Cardiac fibroblast (primary cell): Measurements from ENCODE around the gene RBBP8NL.
"Not testable (repeated sequence)": the region's sequence is repeated elsewhere in the genome, so short reads cannot be mapped to it uniquely, and the experiment has no call there.

Experiments used
- DNase-seq, 2 donors: peaks; one replicate each; pipeline versions ENCODE4 v3.0.0 to v3.0.0-alpha.2; 2010; ENCODE audit warnings: low read depth in 2 of 2
- H3K4me3 ChIP-seq, 2 donors: replicated peaks in 1 of 2; 1 replicate in 1 of 2; 2 replicates in 1 of 2; pipeline ENCODE4 v1.5.1; 2011; ENCODE audit warnings: low read depth in 2 of 2, low read length in 2 of 2, mild to moderate bottlenecking in 2 of 2, moderate library complexity in 1 of 2
- CTCF ChIP-seq: IDR thresholded peaks from one replicate; pipeline ENCODE4 v1.5.1; 2011; ENCODE audit warnings: low read depth, mild to moderate bottlenecking, low read length, inconsistent platforms

The RBBP8NL gene

DNA sequence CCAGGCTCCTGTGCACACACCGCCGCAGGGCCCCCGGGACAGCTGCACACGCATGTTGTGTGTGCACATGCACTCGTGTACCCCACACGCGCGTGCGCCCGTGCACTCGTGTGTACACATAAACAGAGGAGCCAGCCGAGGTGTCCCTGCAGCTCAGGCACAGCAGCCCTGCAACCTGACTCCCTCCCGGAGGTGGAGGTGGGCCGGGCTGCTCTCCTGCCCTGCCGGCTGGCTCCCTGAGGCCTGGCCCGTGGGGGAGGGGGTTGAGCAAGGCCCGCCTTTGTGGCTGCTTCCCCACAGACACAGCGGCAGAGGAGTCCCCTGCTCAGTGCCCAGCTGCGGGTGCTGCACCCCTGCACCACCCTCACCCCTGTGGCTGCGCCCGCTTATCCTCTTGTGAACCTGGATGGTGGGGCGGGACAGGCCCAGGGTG is 624 bp downstream of the RBBP8NL start:
- DNase-seq, result no peak
- H3K4me3 ChIP-seq, result no peak overlapping the region
- TF ChIP-seq CTCF, result no peak

DNA sequence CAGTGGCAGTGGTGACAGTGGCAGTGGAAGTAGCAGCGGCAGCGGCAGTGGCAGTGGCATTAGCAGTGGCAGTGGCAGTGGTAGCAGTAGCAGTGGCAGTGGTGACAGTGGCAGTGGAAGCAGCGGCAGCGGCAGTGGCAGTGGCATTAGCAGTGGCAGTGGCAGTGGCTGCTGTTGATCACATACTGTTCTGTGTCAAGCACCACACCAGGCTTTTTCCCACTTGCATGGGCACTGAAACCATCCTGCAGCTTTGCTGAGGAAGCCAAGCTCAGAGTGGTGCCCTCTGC is 1.3 kb downstream of the RBBP8NL start:
- not testable (repeated sequence) for DNase-seq, H3K4me3 ChIP-seq

DNA sequence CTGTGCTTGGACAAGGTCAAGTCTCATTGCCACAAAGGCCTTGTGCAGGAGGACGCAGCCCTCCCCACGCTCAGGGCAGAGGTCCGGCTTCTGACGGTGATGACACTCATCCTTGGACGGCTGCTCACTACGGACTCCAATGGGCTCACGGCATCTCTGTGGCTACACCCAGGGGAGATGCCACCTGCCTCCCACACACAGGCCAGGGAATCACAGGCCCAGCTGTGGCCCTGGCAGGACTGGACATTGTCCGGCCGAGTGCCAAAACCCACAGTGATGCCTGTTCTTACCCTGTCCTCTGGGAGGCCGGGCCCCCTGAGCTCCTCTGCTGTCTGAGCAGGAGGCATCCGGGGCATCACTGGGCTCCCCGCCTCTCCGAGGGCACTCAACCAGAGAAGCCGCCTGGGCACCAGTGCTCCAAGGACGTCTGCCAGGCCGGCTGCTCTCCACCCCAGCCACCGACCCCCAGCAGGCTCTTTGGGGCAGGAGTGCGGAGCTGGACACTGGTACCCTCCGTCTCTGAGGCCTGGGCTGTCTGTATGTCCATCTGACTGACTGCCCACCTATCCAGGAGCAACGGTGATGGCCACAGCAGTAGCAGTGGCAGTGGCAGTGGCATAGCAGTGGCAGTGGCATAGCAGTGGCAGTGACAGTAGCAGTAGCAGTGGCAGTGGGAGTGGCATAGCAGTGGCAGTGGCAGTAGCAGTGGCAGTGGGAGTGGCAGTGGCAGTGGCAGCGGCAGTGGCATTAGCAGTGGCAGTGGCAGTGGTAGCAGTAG is 1.9 kb downstream of the RBBP8NL start:
- DNase-seq, result no peak
- no peak for TF ChIP-seq CTCF
- H3K4me3 ChIP-seq, result no peak overlapping the region

DNA sequence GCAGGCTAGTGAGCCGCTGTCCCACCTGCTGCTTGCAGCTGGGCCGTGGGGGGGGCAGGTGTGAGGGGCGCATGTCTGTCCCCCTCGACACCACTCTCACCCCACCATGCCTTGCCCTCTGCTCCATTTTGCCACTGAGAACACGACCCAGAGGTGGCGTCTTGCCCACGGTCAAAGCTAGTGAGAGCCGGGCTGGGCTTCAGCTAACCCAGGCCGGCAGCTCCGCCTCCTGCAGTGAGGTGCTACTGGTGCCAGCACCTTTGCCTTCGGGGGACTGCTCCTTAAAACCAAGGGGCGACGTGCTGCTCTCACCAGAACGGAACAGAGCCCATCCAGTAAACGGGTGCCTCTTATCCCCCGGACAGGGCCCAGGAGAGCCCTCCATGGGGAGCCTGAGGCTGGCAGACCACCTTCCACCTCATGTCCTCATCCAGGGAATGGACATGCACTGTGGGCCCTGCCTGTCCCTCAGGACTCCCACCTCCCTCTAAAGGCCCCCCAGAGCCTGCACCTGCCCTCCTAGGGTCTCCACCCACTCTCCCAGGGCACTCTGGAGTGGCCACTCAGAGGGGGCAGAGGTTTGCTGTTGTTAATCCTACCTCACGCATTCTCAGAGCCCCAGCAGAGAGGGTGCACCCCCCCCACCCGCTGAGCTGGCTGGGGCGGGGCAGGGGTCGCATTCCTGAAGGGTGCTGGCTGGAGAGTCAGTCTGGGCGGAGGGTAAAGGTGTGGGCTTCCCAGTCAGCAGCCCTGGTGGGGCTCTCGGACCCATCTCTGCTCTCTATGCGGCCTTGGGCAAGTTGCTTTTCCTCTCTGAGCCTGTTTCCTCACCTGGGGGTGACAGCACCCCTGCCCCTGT is 2.9 kb downstream of the RBBP8NL start:
- no peak for DNase-seq
- TF ChIP-seq CTCF, result no peak
- H3K4me3 ChIP-seq, result no peak overlapping the region

GRCh38 chr20:62423326-62423706 is 4.0 kb downstream of the RBBP8NL start:
- DNase-seq, result no peak
- no peak overlapping the region for H3K4me3 ChIP-seq
- no peak for TF ChIP-seq CTCF

DNA sequence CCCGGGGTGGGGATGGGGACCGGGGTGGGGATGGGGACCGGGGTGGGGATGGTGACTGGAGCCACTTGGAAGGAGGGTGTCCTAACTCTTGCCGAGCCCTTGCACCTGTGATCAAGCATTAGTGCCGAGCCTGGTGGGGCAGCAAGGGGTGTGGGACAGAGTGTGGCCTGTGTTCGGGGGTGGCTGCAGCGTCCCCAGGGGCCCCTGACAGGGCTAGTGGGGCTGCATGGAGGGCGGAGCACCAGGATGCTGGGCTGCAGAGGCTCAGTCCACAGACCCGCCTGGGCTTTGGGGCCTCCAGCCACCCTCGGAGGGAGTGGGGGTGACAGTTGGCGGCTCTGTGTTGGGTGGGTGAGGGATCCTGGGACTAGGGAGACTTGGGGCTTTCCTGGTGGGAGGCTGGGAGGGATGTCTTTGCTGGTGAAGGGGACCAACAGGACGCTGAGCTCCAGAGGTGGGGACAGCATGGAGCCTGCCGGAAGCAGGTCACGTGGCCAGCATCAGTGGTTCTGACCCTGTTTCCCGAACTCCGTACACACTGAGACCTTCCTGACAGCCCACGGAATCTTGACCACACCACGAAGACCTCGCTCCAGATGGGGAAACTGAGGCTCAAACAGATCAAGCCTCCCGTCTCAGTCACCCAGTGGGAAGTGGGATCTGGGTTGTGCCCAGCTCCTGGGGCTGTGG is 4.6 kb downstream of the RBBP8NL start:
- no peak for TF ChIP-seq CTCF
- H3K4me3 ChIP-seq, result no peak overlapping the region
- DNase-seq, result no peak

DNA sequence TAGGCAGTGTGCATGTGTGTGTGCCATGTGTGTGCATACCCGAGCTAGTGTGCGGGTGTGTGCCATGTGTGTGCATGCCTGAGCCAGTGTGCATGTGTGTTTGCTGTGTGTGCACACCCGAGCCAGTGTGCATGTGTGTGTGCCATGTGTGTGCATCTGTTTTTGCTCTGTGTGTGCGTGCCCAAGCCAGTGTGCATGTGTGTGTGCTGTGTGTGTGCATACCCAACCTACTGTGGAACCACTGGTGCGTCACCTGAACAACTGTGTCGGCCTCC is 5.7 kb downstream of the RBBP8NL start:
- H3K4me3 ChIP-seq, result no peak overlapping the region
- TF ChIP-seq CTCF, result no peak
- DNase-seq, result no peak
